GM19372 (cell line): ENCODE results near the gene SLC15A4.

Experiments
- ATAC-seq: cut with Tn5 transposase; IDR thresholded peaks from one replicate; pipeline ENCODE4 v1.9.1; 2021; ENCODE audit warnings: mild to moderate bottlenecking, low read depth, moderate library complexity; ENCODE audit not compliant: unreplicated experiment

SLC15A4 gene

DNA sequence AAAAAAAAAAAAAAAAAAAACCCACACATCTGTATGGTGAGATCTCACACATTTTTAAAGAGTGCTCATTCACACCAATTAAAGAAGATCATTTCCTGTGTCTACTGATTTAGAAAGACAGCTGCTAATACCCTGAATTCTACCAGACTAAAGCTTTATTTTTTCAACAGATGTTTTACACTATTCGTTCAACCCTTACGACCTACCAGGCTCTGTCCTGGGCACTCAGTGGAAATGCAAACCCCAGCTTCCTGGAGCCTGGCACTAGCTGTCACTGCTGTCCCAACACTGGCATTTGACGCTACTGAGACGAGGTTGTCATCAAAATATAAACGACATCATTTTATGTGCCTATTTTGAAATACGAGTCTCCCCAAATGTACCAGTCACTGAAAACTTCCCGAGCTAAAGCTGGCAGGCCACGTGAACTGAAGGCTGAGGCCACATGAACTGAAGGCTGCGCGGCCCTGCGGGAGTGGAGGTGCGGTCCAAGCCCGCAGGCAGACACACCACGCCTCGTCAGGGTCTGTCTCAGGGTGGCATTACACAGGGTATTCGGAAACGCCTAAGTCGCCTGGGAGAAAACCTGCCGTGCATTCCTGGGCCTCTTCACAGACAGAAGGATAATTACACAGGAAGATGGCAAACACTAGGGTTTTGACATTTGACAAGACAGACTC, 27.2 kb downstream of the SLC15A4 start:
- ATAC-seq, result peak; percentile 16

DNA sequence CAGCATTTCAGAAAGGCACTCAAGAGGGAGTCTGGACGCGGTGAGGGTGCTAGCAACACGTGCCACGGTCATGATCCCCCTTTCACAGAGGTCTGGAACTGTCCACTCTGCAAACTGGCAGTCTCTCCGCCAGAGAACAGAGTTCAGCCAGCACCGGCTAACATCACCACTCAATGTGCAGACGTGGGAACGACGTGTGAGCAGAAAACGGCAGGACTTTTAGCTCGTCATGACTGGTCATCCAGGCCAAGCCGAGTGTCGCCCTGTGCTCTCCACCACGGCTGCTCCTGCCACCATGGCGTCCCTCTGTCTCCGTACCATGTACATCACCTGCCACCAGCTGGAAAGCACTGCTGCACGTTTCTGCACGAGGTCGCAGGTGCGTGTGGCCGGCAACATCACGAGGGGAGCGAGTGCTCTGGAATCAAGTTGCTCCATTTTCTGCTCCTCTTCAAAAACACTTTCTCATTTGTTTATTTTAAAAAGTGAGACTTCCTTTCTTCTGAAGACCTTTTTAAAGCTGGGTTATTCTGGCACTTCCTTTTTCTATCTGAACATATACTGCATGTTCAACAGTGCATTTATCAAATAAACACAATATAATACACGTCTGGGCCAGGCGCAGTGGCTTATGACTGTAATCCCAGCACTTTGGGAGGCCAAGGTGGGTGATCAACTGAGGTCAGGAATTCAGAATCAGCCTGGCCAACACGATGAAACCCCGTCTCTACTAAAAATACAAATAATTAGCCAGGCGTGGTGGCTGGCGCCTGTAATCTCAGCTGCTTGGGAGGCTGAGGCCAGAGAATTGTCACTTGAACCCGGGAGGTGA, 28.0 kb downstream of the SLC15A4 start:
- peak; percentile 26 for ATAC-seq

DNA sequence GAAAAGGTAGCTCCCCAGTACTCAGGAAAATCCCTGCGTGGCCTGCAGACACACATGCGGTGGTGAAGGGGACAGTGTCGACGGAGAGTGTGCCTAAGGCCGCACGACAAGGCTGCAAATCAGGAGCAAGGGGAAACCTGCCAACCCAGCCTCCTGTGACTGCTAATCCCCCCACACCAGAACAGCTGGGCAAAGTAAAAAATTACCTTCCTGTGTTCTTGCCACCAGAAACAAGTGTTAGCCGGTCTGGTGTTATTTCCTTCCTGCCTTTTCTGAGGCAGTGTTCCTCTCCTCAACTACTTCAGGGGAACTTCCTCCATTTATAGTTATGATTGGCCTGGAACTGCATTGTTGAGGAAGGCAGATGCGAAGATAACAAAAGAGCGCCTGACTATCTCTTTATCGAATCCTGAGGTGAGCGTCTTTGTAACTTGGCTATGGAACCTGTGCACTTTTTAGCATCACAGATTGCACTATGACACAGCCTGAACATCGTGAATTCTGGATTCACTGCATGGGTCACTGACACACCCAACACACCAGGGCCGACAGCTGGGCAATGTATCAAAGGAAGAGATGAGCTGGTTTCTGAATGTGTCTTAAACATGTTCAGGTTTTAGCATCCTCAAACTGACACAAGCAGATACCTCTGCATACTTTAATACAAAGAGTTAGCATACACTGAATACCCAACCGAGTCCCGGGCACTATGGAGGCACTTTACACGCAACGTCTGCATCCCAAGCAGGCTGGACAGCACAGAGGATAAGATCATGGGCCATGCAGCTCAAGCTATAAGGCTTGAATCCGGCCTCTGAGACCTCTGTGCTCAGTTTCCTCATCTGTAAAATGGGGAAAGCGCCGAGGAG, 28.9 kb downstream of the SLC15A4 start:
- peak; percentile 24 for ATAC-seq

DNA sequence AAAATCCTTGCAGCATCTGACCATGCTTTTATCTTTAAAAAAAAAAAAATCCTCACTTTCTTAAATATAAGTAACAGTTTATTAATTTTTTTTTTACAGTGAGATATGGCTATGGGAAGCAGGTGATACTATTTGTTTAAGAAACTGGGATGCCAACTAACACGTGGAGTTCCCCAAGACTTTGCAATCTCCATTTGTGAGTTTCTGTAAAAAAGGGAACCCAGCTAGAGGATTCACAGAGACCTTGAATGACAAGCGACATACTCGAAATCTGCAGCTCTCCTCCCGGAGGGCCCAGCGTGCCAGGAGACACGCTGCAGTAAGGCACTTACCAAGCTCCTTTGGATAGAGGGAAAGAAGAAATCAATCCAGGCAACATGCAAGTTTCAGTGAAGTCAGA, 30.1 kb downstream of the SLC15A4 start:
- ATAC-seq, result no peak

DNA sequence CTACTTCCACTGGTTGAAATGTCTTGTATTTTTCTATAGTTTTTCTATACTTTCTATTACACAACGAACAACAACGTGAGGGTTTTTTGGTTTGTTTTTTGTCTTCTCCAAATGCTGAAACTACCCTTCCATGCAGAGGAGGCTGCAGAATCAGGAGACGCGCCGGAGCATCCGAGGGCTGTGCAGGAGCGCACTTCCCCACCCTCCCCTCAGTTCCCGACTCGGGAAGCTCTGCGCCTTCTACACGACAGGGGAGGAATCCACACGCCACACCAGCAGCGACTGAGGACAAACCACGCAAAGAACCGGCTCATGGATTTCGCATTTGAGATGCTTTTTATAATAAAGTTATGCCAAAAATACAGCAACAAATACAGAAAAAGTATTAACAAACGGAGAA, 30.9 kb downstream of the SLC15A4 start:
- ATAC-seq, result no peak

DNA sequence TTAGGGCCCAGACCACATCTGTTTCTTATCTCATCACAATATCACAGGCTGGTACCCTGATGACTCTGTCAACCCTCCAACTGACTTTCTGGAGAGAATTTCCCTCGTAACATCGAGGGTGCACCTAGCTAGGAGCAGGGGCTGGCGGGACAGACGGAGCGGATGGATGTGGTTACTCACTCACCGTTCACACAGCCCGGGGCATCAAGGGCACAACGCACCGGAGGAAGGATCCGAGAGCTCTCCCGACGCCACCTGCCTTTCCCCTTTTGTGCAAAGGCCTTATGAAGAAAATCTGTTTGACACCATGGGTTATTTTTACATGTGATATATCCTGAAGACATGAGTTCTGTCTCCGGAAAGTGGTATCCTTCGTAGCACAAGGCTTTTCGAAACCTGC, 31.4 kb downstream of the SLC15A4 start:
- ATAC-seq, result no peak

DNA sequence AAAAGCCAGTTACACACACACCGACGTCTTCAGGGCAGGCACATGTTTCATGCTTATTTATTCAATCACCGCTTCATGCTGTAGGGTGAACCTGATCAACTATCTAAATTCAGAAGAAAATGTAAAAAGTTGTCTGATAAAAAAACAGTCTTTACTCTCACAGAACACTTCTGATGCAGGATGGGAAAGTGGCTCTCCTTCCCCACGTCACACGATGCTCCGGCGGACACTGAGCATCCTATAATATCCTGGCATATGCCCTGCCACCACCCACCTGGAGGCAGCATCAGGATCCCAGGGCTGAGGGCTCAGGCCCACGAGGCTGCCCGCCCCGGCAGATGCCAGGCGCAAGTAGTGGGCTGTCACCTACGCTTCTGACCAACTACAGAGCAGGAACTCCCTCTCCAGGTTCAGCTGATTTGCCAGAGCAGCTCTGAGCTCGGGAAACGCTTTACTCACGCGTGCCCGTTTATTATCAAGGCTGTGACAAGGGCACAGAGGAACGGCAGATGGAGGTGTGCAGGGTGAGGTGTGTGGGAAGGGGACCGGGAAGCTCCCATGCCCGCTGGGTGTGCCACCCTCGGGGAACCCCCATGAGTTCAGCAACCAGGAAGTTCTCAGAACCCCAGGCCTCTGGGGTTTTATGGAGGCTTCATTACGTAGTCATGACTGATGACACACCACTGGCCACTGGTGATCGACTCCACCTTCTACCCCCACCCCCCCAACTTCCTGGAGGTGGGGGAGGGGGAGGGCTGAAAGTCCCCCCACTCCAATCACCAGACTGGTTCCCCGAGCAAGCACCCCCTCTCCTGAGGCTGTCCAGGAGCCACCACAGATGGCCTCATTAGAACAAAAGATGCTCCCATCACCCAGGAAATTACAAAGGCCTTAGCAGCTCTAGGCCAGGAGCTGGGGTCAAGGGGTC, 32.1 kb downstream of the SLC15A4 start:
- ATAC-seq, result no peak

DNA sequence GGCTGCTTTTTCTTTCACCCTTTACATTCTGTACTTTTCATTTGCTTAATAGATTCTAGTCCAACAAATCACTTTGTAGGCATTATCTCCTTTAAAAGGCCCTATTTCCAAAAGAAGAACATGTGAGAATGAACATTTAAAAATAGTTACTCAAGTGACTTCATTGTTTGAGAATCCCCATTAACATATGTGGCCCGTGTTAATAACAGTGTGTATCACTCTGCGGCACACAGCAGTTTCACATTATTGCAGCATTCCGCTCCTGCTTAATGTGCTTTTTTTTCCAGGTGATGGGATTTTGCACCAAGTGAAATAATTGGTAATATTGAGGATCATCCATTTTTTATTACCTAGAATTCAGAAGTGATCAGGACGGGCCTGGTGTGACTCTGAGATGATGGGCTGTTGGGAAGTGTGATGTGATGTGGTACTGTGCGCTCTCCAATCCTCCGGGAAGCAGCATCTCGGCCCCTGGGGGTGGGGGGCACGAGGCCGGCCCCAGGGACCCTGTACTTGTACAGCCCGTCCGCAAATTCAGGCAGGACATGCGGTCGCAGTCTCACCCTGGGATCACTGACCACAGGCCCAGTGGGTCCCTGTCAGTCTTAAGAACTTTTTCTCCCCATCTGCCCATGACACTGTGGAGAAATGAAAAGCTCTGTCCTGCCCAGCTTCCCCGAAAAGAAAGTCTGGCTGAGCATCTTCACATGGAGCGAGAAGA, 32.9 kb downstream of the SLC15A4 start:
- no peak for ATAC-seq

DNA sequence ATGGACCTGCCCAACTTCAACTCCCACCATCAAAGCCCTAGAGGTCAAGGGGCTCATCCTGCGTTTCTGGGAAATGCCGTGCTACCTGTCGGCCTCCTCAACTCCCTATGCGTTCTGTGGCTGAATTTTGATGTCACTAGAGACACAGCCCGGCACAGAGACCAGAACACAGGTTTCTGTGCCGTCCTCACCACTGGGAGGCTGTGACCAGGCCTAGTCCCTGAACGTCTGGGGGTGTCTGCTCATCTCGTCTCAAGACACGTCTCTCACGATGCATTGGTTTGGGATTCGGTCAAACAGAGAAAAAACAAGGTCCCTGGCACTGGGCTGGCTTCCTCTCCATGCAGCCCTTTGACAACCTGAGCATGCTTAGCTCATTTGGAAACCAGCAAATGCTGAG, 33.5 kb downstream of the SLC15A4 start:
- no peak for ATAC-seq

DNA sequence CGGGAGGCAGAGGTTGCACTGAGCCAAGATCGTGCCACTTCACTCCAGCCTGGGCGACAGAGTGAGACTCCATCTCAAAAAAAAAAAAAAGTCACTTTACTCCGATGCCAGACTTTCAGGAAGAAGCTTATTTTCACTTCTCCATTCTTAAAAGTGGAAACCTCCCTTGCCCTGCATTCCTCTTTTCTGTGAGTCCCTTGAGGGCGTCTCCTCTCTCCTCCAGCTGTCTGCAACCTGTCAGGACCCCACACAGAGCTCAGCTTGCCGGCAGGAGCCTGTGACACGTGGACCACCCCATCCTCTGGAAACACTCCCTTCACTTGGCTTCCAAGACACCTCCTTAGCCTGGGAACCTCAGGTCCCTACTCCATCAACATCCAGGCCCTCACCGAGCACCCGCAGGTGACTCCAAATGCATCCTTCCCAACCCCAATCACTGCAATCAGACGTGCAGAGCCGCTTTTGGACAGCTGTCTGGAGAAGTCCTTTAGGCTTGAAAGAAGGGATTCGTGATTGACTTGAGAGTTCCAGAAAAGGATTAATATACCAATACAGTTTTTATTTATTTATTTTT, 34.3 kb downstream of the SLC15A4 start:
- ATAC-seq, result no peak

DNA sequence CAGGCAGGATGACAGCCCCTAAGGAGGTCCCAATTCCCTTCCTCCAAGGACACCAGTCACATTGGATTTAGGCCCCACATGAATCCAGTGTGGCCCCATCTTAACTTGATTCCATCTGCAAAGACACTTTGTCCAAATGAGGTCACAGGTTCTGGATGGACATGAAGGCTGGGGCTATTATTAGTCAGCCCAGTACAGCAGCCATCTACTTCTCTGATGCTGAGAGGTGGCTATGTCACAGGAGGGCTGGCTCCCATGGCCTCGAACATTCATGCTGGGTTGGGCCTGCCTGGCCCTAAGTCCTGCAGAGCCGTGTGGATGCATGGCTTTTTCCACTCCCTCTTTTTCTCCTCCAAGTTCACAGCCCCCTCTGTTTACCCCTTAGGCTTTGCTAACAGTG, 35.9 kb downstream of the SLC15A4 start:
- ATAC-seq, result no peak

DNA sequence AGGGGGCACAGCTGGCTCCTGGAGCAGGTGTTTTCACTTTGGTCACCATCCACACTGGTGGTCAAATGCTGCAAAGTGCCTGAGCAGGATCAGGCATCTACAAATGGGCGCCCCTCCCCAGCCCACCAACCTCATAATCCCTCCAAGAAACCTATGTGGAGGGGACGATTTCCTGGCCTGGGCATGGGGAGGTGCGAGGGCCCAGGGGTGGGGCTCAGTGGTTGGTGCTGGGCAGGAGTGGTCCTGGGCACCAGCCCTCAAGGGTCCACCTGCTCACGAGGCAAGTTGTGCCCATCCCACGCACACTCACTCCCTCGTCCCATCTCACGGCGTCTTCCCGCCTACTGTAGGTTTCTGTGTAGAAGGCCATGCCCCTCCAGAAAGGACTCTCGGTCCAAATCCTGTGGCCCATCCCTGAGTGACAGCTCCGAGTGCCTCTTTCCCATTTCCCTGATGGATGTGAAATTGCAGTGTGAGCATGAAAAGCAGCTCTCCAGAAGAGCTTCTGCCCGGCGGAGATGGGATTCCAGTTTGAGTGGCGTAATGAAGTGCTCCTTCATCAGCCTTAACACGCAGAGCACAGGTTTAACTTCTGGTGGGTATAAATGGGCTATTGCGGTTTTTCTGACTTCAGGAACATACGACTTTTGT, 36.9 kb downstream of the SLC15A4 start:
- ATAC-seq, result no peak

DNA sequence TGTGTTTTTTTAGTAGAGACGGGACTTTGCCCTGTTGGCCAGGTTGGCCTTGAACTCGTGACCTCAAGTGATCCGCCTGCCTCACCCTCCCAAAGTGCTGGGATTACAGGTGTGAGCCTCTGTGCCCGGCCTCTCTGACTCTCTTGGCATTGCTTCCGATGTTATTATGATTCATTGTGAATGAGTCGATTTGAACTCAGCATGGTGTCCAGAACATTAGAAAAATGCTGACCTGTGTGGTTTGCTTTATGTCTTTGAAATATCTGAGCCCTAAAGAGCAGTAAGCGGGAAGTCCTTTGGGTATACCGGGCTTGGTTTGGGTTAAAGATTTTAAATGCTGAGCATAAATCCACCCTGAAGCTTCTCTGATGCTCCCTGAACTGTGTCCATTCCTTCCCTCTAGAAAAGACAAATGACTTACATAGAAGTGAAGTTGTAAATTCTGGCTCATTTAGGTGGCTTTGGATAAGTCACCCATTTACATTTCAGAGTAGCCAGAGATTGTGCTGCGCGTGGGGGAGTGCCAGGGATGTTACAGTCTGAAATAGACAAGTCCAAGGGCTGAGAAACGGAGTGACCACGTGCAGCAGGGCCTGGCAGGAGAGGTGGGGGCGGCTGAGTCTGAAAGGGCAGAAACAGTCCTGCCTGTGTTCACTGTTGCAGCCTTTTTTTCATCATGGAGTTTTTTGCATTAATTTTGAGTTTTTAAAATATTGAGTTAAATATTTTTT, 39.6 kb downstream of the SLC15A4 start:
- ATAC-seq, result no peak

DNA sequence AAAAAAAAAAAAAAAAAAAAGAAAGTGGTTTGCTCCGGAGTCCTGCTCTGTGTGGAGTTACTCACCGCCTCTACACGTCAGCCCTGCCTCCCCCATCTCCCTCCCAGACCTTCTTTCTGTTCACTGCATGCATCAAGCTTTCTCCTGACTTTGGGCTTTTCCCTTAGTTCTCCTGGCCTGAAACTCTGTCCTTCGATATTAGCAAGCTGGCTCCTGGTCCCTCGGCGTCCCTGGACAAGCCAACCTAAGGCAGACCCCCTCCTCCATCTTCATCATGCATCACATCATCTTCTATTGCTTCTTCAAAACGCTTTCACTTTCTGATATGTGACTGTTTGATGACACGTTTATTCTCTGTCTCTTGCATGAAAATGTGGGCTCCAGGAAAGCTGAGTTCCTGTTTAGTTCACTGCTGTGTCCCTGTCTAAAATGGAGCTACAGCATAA, 40.6 kb downstream of the SLC15A4 start:
- peak; percentile 62 for ATAC-seq

DNA sequence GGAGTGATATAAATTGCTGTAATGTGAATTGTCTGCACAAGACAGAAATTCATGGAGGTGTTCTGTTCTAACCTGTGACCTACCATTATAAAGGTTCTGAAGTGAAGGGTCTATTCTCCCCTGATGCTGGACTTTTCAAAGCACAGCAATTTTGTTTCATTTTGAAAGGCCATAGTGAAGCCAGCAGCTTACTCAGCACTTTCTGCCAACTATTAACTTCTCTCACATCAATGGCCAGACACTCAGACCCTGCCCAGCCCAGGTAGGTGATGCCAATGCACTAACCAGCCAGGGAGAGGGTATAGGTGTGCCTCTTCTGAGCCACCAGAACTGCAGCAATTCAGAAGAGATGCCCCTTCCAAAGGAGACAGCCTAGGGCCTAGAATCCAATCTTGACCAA, 43.9 kb downstream of the SLC15A4 start:
- ATAC-seq, result no peak

DNA sequence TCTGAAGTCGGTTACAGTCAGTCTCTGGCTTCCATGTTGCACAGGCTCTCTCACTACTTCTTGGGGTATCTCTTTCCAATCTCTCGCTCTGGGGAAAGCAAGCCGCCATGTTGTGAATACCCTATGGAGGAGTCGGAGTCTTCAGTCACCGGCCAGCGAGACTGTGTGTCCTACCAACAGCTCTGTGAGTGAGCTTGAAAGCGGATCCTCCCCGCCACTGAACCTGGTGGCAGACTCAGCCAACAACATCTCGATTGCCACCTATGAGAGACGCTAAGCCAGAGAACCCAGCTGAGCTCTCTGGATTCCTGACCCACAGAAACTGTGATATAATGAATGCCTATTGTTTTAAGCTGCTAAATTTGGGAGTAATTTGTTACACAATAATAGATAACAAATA, 51.5 kb downstream of the SLC15A4 start:
- no peak for ATAC-seq

DNA sequence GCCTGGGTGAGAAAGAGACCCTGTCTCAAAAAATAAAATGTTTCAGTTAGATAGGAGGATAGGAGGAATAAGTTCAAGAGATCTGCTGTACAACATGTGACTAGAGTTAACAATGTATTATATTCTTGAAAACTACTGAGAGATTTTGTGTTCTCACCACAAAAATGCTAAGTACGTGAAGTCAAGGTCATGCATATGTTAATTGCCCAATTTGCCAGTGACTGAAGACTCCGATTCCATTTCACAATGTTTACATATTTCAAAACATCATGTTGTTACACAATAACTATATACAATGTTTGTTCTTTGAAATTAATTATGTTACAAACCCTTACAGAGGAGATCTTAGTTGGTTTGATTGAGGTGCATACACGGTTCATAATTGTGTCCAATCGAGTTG, 52.1 kb downstream of the SLC15A4 start:
- ATAC-seq, result no peak

DNA sequence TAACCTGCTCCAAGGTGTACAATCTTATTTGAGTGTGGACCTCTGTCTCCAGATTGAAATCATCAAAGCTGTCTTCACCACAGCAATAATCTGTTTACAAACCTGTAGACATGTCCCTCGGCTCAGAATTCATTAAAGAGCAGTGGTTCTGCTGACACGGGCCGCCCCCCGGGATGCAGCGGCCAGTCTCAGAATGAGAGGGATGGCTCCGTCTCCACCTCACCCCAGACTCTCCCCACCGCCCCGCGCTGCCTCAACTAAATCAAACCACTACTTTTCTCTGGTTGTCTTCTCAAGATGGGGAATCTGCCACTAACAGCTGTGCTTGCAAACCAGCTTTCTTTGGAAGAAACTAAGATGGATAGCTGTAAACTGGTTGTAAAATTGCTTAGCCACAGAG, 56.2 kb downstream of the SLC15A4 start:
- ATAC-seq, result no peak
